Neural progenitor cell (in vitro differentiated cells): ENCODE measurements around the gene MRAS.

Source experiments
- EZH2 ChIP-seq: fragments of 200-600 bp; sonication (generic); IDR thresholded peaks from 2 replicates; pipeline ENCODE4 v1.6.1; 2017; ENCODE audit warnings: antibody characterized with exemption, mild to moderate bottlenecking, moderate library complexity
- EZH2phosphoT487 ChIP-seq: fragments of 200-600 bp; sonication (generic); IDR thresholded peaks from 2 replicates; pipeline ENCODE4 v1.6.1; 2017; ENCODE audit warnings: antibody characterized with exemption
- TF ChIP-seq, protein P1 (sequence below): fragments of 200-600 bp; sonication (generic); IDR thresholded peaks from 2 replicates; pipeline ENCODE4 v1.5.1; 2017; ENCODE audit warnings: antibody characterized with exemption, mild to moderate bottlenecking

GRCh38 chr3:138363322-138363721, 14.9 kb downstream of the MRAS start:
- TF ChIP-seq, protein P1, sequence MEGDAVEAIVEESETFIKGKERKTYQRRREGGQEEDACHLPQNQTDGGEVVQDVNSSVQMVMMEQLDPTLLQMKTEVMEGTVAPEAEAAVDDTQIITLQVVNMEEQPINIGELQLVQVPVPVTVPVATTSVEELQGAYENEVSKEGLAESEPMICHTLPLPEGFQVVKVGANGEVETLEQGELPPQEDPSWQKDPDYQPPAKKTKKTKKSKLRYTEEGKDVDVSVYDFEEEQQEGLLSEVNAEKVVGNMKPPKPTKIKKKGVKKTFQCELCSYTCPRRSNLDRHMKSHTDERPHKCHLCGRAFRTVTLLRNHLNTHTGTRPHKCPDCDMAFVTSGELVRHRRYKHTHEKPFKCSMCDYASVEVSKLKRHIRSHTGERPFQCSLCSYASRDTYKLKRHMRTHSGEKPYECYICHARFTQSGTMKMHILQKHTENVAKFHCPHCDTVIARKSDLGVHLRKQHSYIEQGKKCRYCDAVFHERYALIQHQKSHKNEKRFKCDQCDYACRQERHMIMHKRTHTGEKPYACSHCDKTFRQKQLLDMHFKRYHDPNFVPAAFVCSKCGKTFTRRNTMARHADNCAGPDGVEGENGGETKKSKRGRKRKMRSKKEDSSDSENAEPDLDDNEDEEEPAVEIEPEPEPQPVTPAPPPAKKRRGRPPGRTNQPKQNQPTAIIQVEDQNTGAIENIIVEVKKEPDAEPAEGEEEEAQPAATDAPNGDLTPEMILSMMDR = no peak
- TF ChIP-seq EZH2 = no peak
- TF ChIP-seq EZH2phosphoT487 = no peak
